GM18499 (cell line): Measurements from ENCODE around the gene PSORS1C2.

Experiments used
- ATAC-seq: cut with Tn5 transposase; IDR thresholded peaks from one replicate; pipeline ENCODE4 v1.9.1; 2021; ENCODE audit warnings: moderate number of reproducible peaks; ENCODE audit not compliant: insufficient read depth, unreplicated experiment

PSORS1C2 gene

GRCh38 chr6:31143148-31143547 lies 4.3 kb upstream of the PSORS1C2 start:
- no peak for ATAC-seq

GRCh38 chr6:31142361-31142761 lies 3.5 kb upstream of the PSORS1C2 start:
- no peak for ATAC-seq

GRCh38 chr6:31140643-31141042 lies 1.8 kb upstream of the PSORS1C2 start:
- ATAC-seq, result no peak

- ATAC-seq, result no peak
Observed at GRCh38 chr6:31139599-31139998, 733 bp upstream of the PSORS1C2 start.

- ATAC-seq, result no peak
Observed at GRCh38 chr6:31135710-31136109, 3.2 kb downstream of the PSORS1C2 start.

- no peak for ATAC-seq
Observed at GRCh38 chr6:31132806-31133205, 6.1 kb downstream of the PSORS1C2 start.

- no peak for ATAC-seq
Observed at GRCh38 chr6:31131595-31131994, 7.3 kb downstream of the PSORS1C2 start.

GRCh38 chr6:31130751-31131150 lies 8.1 kb downstream of the PSORS1C2 start:
- no peak for ATAC-seq

GRCh38 chr6:31129130-31129529 lies 9.7 kb downstream of the PSORS1C2 start:
- no peak for ATAC-seq

- ATAC-seq, result no peak
Observed at GRCh38 chr6:31128093-31128676, 10.7 kb downstream of the PSORS1C2 start.

GRCh38 chr6:31126396-31127175 lies 12.3 kb downstream of the PSORS1C2 start:
- ATAC-seq, result no peak

GRCh38 chr6:31125586-31126363 lies 13.1 kb downstream of the PSORS1C2 start:
- no peak for ATAC-seq

GRCh38 chr6:31125162-31125561 lies 13.7 kb downstream of the PSORS1C2 start:
- ATAC-seq, result no peak

- ATAC-seq, result no peak
Observed at GRCh38 chr6:31122791-31123706, 15.8 kb downstream of the PSORS1C2 start.

- no peak for ATAC-seq
Observed at GRCh38 chr6:31121131-31121790, 17.6 kb downstream of the PSORS1C2 start.

- no peak for ATAC-seq
Observed at GRCh38 chr6:31120151-31120915, 18.5 kb downstream of the PSORS1C2 start, which contains the start of gene CDSN. Gene CDSN, minus strand, starts transcription at chr6:31120446. Its CDS starts 27 bp downstream, at chr6:31120419.

- ATAC-seq, result no peak
Observed at GRCh38 chr6:31118178-31118577, 20.7 kb downstream of the PSORS1C2 start.

- ATAC-seq, result no peak
Observed at GRCh38 chr6:31116661-31117385, 22.0 kb downstream of the PSORS1C2 start.
